ENCODE data around the gene LRFN2. TPM values are rescaled to one million over a fixed set of nuclear protein-coding genes. Genes with fewer than 3 reads are reported as not detected.

Gene LRFN2
- total and polyA plus RNA-seq, 2 donors (not counting 1 experiment from before 2014, with no cell fraction given): not detected

DNA sequence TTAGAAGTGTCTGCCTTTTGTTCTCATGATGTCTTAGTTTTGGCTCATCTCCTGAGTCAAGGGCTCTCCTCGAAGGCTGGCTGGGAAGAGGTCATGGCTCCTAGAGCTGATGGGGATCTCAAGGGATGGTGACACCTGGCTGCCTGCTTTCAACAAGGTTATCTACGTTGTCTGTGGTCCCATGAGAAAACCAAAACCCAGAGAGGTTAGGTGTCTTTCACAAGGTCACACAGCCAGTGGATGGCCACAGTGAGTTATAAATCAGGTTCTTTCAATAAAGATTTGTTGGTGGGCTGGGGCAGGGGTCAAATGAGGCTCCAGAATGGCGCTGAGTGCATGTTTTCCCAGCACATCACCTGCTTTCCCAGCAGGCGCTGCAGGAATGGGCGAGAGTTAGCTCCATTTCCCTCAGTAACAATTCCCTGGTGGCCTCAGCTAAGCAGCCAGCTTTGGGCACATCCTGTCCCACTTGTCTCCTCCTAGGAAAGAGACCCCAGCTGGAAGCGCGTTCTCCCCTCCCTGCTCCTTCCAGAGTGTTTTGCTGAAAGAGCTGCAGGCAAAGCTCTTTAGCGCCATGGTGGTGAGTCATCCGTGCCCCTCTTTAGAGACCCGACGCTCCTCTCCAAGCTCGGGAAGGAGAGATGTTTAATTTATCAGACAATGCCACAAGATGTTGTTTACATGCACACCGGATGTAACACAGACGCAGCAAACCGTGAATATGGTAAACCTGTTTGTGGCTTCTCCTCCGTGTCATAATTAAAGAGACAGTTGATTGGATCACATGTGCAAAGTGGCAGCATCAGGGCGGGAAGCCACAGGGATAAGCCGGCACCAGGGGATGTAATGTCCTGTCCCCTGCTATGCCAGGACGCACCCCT, 109.7 kb downstream of the LRFN2 start:
- TF ChIP-seq, protein P1, sequence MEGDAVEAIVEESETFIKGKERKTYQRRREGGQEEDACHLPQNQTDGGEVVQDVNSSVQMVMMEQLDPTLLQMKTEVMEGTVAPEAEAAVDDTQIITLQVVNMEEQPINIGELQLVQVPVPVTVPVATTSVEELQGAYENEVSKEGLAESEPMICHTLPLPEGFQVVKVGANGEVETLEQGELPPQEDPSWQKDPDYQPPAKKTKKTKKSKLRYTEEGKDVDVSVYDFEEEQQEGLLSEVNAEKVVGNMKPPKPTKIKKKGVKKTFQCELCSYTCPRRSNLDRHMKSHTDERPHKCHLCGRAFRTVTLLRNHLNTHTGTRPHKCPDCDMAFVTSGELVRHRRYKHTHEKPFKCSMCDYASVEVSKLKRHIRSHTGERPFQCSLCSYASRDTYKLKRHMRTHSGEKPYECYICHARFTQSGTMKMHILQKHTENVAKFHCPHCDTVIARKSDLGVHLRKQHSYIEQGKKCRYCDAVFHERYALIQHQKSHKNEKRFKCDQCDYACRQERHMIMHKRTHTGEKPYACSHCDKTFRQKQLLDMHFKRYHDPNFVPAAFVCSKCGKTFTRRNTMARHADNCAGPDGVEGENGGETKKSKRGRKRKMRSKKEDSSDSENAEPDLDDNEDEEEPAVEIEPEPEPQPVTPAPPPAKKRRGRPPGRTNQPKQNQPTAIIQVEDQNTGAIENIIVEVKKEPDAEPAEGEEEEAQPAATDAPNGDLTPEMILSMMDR (IDR thresholded peaks at IDR 0.05): no peak
- TF ChIP-seq EZH2 (IDR thresholded peaks at IDR 0.05; ENCODE audit: borderline replicate concordance, insufficient read depth, low read depth, low read length, poor library complexity, severe bottlenecking): no peak
- Histone ChIP-seq H3K4me2 (replicated peaks; ENCODE audit: low read depth, low read length, poor library complexity, severe bottlenecking) (no peak overlapping the region), H3K4me1 (ENCODE audit: control insufficient read depth in 2 of 2, insufficient read depth in 2 of 2, low read length in 2 of 2) (no peaks in the 10 kb centered on the region), H3K79me2 (ENCODE audit: control insufficient read depth, insufficient read depth, low read length) (no peaks in the 10 kb centered on the region), H3K4me3 (ENCODE audit: control extremely low read depth in 1 of 5, extremely low read depth in 1 of 5, insufficient read depth in 1 of 5, low read depth in 2 of 5, low read length in 4 of 5) (no peak overlapping the region), H3K27me3 (replicated peaks in 1 of 4; ENCODE audit: control extremely low read depth in 1 of 4, control insufficient read depth in 3 of 4, insufficient read depth in 4 of 4, low read length in 3 of 4) (no peaks in the 10 kb centered on the region), H4K20me1 (ENCODE audit: control insufficient read depth, insufficient read depth, low read length, poor library complexity, severe bottlenecking) (no peaks in the 10 kb centered on the region), H3K9ac (ENCODE audit: low read length) (no peak overlapping the region), H3K9me3 (ENCODE audit: control extremely low read depth in 1 of 3, control insufficient read depth in 2 of 3, insufficient read depth in 1 of 3, low read length in 2 of 3) (no peaks in the 10 kb centered on the region), H3K27ac (ENCODE audit: low read length in 2 of 2) (no peak overlapping the region), H2AFZ (ENCODE audit: insufficient read depth, low read depth, low read length, poor library complexity, severe bottlenecking) (no peak overlapping the region), H3K36me3 (replicated peaks in 1 of 2; ENCODE audit: control extremely low read depth in 1 of 2, control insufficient read depth in 1 of 2, extremely low read depth in 1 of 2, insufficient read depth in 2 of 2, low read length in 1 of 2) (no peaks in the 10 kb centered on the region)
- intact Hi-C loops (cut with micrococcal nuclease): no loop called here
- Mint-ChIP-seq H3K27ac (no peak overlapping the region), H3K27me3 (peaks cover 7% of the 10 kb centered on the region), H3K9me3 (ENCODE audit: insufficient read depth) (no peaks in the 10 kb centered on the region), H3K4me3 (no peak overlapping the region), H3K4me1 (no peaks in the 10 kb centered on the region)
- POLR2A ChIA-PET: no interaction called here
- WGBS (ENCODE audit: insufficient coverage): 51% methylated on average over 19 of the region's 19 CpGs
- CTCF ChIA-PET: no interaction called here
- DNase-seq: no peak
- no peak for ATAC-seq (ENCODE audit: low read depth)

DNA sequence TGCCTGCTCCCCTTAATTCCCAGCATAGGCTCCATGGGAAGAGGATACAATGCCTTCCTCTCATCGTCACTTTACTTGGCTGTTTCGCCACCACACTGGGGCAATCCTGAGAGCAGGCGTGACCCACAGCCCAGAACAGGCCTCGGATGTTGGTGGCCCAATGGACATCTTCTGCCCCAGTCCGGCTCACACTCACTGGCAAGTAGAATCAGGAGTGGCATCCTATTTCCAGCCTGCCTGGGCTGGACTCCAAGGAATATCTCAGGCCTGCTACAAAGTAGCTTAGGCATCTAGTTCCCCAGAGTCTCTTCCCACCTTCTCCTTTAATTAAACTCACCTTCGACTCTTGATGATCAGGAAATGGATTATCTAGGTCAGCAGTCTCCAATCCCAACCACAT, 110.5 kb downstream of the LRFN2 start:
- H3K4me2 ChIP-seq (replicated peaks; ENCODE audit: low read depth, low read length, poor library complexity, severe bottlenecking): no peak overlapping the region
- TF ChIP-seq, protein P1 (IDR thresholded peaks at IDR 0.05): no peak
- no peak for TF ChIP-seq EZH2 (IDR thresholded peaks at IDR 0.05; ENCODE audit: borderline replicate concordance, insufficient read depth, low read depth, low read length, poor library complexity, severe bottlenecking)
- H3K27me3 ChIP-seq (replicated peaks in 1 of 4; ENCODE audit: control extremely low read depth in 1 of 4, control insufficient read depth in 3 of 4, insufficient read depth in 4 of 4, low read length in 3 of 4): no peaks in the 10 kb centered on the region
- 96% methylated on average over 6 of the region's 6 CpGs for WGBS (ENCODE audit: insufficient coverage)
- Mint-ChIP-seq H3K4me3 (no peak overlapping the region), H3K27me3 (peaks cover 7% of the 10 kb centered on the region), H3K27ac (no peak overlapping the region), H3K4me1 (no peaks in the 10 kb centered on the region), H3K9me3 (ENCODE audit: insufficient read depth) (no peaks in the 10 kb centered on the region)
- no peak overlapping the region for H3K27ac ChIP-seq (ENCODE audit: low read length in 2 of 2)
- no peak overlapping the region for H3K4me3 ChIP-seq (ENCODE audit: control extremely low read depth in 1 of 5, extremely low read depth in 1 of 5, insufficient read depth in 1 of 5, low read depth in 2 of 5, low read length in 4 of 5)
- ATAC-seq (ENCODE audit: low read depth) (no peak), DNase-seq (no peak)
- intact Hi-C loops (cut with micrococcal nuclease): no loop called here
- H3K9me3 ChIP-seq (ENCODE audit: control extremely low read depth in 1 of 3, control insufficient read depth in 2 of 3, insufficient read depth in 1 of 3, low read length in 2 of 3): no peaks in the 10 kb centered on the region
- no peak overlapping the region for H2AFZ ChIP-seq (ENCODE audit: insufficient read depth, low read depth, low read length, poor library complexity, severe bottlenecking)
- H3K36me3 ChIP-seq (replicated peaks in 1 of 2; ENCODE audit: control extremely low read depth in 1 of 2, control insufficient read depth in 1 of 2, extremely low read depth in 1 of 2, insufficient read depth in 2 of 2, low read length in 1 of 2): no peaks in the 10 kb centered on the region
- no peaks in the 10 kb centered on the region for H3K4me1 ChIP-seq (ENCODE audit: control insufficient read depth in 2 of 2, insufficient read depth in 2 of 2, low read length in 2 of 2)
- CTCF ChIA-PET: no interaction called here
- no peaks in the 10 kb centered on the region for H4K20me1 ChIP-seq (ENCODE audit: control insufficient read depth, insufficient read depth, low read length, poor library complexity, severe bottlenecking)
- no peaks in the 10 kb centered on the region for H3K79me2 ChIP-seq (ENCODE audit: control insufficient read depth, insufficient read depth, low read length)
- POLR2A ChIA-PET: no interaction called here
- H3K9ac ChIP-seq (ENCODE audit: low read length): no peak overlapping the region
